CD14-positive monocyte (primary cell): ENCODE results near the gene RRAD. TPM values are rescaled to one million over a fixed set of nuclear protein-coding genes. Genes with fewer than 3 reads are reported as not detected.

Experiments used
- DNase-seq, 3 donors: peaks; one replicate each; pipeline ENCODE4 v3.0.0-alpha.2; 2011 to 2022
- H2AFZ ChIP-seq: 2 replicates; pipeline ENCODE4 v1.6.0; 2012; ENCODE audit warnings: mild to moderate bottlenecking, low read depth, low read length, inconsistent platforms; ENCODE audit not compliant: insufficient read depth, poor library complexity, severe bottlenecking
- H3K27ac ChIP-seq, 2 donors: 1 replicate in 1 of 2; 2 replicates in 1 of 2; pipeline ENCODE4 v1.5.1; 2012 to 2013; ENCODE audit warnings: low read length in 2 of 2, control low read depth in 1 of 2, inconsistent platforms in 1 of 2, low read depth in 1 of 2, mild to moderate bottlenecking in 1 of 2
- H3K27me3 ChIP-seq, 2 donors: one replicate each; pipeline versions ENCODE4 v1.6.0 to v1.6.1; 2011 to 2013; ENCODE audit warnings: low read length in 2 of 2; ENCODE audit not compliant: control insufficient read depth in 2 of 2, insufficient read depth in 2 of 2
- H3K36me3 ChIP-seq, 2 donors: replicated peaks in 1 of 2; 1 replicate in 1 of 2; 2 replicates in 1 of 2; pipeline versions ENCODE4 v1.5.1 to v1.6.1; 2012 to 2013; ENCODE audit warnings: low read length in 2 of 2, control low read depth in 1 of 2, inconsistent platforms in 1 of 2, mild to moderate bottlenecking in 1 of 2; ENCODE audit not compliant: insufficient read depth in 2 of 2, control insufficient read depth in 1 of 2
- H3K4me1 ChIP-seq, 2 donors: 1 replicate in 1 of 2; 2 replicates in 1 of 2; pipeline versions ENCODE4 v1.5.1 to v1.6.1; 2012 to 2013; ENCODE audit warnings: low read length in 2 of 2, control low read depth in 1 of 2, inconsistent platforms in 1 of 2, mild to moderate bottlenecking in 1 of 2, moderate library complexity in 1 of 2; ENCODE audit not compliant: insufficient read depth in 2 of 2, control insufficient read depth in 1 of 2
- H3K4me2 ChIP-seq: replicated peaks from 2 replicates; pipeline ENCODE3; 2012; ENCODE audit warnings: low read length, moderate library complexity, mild to moderate bottlenecking; ENCODE audit not compliant: poor library complexity, severe bottlenecking; ENCODE audit errors: extremely low read depth
- H3K4me3 ChIP-seq, 3 experiments: fragments of 200-600 bp in 1 of 3; sonication (generic) in 1 of 3; replicated peaks in 1 of 3; 1 replicate in 2 of 3; 2 replicates in 1 of 3; pipeline ENCODE4 v1.5.1; 2011 to 2013; ENCODE audit warnings: low read length in 3 of 3, mild to moderate bottlenecking in 3 of 3, control low read depth in 2 of 3, low read depth in 2 of 3, inconsistent platforms in 1 of 3, moderate library complexity in 1 of 3
- H3K79me2 ChIP-seq: 2 replicates; pipeline ENCODE4 v1.6.0; 2012; ENCODE audit warnings: mild to moderate bottlenecking, control low read depth, inconsistent platforms, low read length, moderate library complexity; ENCODE audit not compliant: insufficient read depth
- H3K9ac ChIP-seq: 2 replicates; pipeline ENCODE4 v1.6.0; 2017; ENCODE audit warnings: low read length, mild to moderate bottlenecking; ENCODE audit not compliant: insufficient read depth, poor library complexity, severe bottlenecking
- H3K9me3 ChIP-seq, 2 donors: replicated peaks in 1 of 2; 1 replicate in 1 of 2; 2 replicates in 1 of 2; pipeline versions ENCODE4 v1.5.1 to v1.6.1; 2012 to 2013; ENCODE audit warnings: low read length in 2 of 2, control low read depth in 1 of 2; ENCODE audit not compliant: control insufficient read depth in 1 of 2, insufficient read depth in 1 of 2
- H4K20me1 ChIP-seq: 2 replicates; pipeline ENCODE4 v1.6.0; 2012; ENCODE audit warnings: mild to moderate bottlenecking, low read length, control low read depth, moderate library complexity; ENCODE audit not compliant: insufficient read depth
- H3K27ac Mint-ChIP-seq, 7 donors: one replicate each; pipeline ENCODE4 v1.8.0; 2020; ENCODE audit warnings: mild to moderate bottlenecking in 7 of 7, mixed read lengths in 7 of 7, moderate library complexity in 6 of 7, inconsistent platforms in 2 of 7
- H3K27me3 Mint-ChIP-seq, 3 donors: one replicate each; pipeline ENCODE4 v1.8.0; 2021 to 2022; ENCODE audit warnings: low read depth in 3 of 3, mild to moderate bottlenecking in 3 of 3, mixed read lengths in 3 of 3, moderate library complexity in 3 of 3, inconsistent platforms in 1 of 3
- H3K36me3 Mint-ChIP-seq, 2 donors: one replicate each; pipeline ENCODE4 v1.8.0; 2020; ENCODE audit warnings: mixed read lengths in 2 of 2, inconsistent platforms in 1 of 2, mild to moderate bottlenecking in 1 of 2
- H3K4me1 Mint-ChIP-seq: one replicate; pipeline ENCODE4 v1.8.0; 2020; ENCODE audit warnings: mild to moderate bottlenecking, mixed read lengths
- H3K4me3 Mint-ChIP-seq, 2 donors: one replicate each; pipeline ENCODE4 v1.8.0; 2020; ENCODE audit warnings: mild to moderate bottlenecking in 2 of 2, mixed read lengths in 2 of 2, moderate library complexity in 1 of 2
- H3K9me3 Mint-ChIP-seq, 7 donors: one replicate each; pipeline ENCODE4 v1.8.0; 2020 to 2022; ENCODE audit warnings: mixed read lengths in 7 of 7, mild to moderate bottlenecking in 6 of 7, moderate library complexity in 6 of 7, inconsistent platforms in 2 of 7
- WGBS: methylation state at CpG from one replicate; pipeline ENCODE4 v1.1.5; 2013; ENCODE audit warnings: missing lambda C conversion rate; ENCODE audit not compliant: insufficient coverage; 5-methylcytosine and 5-hydroxymethylcytosine counted together
- intact Hi-C, 2 donors: fragments of 100-400 bp; cut with micrococcal nuclease; formaldehyde crosslinking; loops; one replicate each; pipeline versions ENCODE4 v1.15.0 to v1.15.1; 2023
- polyA plus RNA-seq, 3 donors: library from polyadenylated mRNA; depleted of rRNA in 1 of 3; unstranded in 2 of 3; stranded (reverse) in 1 of 3; fragments of 300-500 nt in 2 of 3; fragments of >200 nt in 1 of 3; fragmentation: Illumina TruSeq in 2 of 3; gene quantifications; 1 replicate in 2 of 3; 2 replicates in 1 of 3; pipeline ENCODE4 v1.2.3, GENCODE V29; 2012 to 2021
- TF ChIP-seq, protein P1 (sequence below): fragments of 200-600 bp; IDR thresholded peaks from one replicate; pipeline ENCODE4 v1.8.0; 2022; ENCODE audit warnings: antibody characterized with exemption, mild to moderate bottlenecking

Gene RRAD
- polyA plus RNA-seq, 3 donors, result 0.42 to 1.9 (median 0.55) TPM

DNA sequence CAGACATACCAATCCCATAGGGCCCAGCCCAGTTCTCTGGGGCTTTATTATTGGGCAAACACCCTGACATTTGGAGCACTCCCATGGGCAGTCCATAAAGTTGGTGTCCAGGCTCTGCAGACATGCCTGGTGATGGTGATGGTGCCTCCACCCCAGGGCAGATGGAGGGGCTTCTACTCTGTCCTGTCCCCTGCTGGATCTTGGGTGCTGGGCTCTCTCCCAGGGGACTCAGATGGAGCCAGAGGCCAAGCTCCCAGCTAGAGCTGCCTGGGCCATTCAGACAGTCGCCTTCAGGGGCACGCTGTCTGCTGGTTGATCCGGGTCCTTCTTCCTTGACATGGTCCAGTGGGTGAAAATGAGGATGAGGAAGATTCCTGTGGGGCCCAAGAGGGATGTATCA is 17.2 kb downstream of the RRAD start:
- no peak overlapping the region for H3K27ac ChIP-seq
- H4K20me1 ChIP-seq, result no peaks in the 10 kb centered on the region
- H3K4me1 ChIP-seq, result no peaks in the 10 kb centered on the region
- no peak overlapping the region for H3K4me2 ChIP-seq
- no peaks in the 10 kb centered on the region for H3K36me3 ChIP-seq
- Mint-ChIP-seq H3K9me3 (no peaks in the 10 kb centered on the region), H3K27ac (no peak overlapping the region), H3K27me3 (peaks cover 3 to 12% (median 12%) of the 10 kb centered on the region in 3 donors), H3K36me3 (no peaks in the 10 kb centered on the region), H3K4me1 (no peaks in the 10 kb centered on the region), H3K4me3 (peak overlapping the region in 1 of 2 donors; percentile 15)
- no peak overlapping the region for H2AFZ ChIP-seq
- no peaks in the 10 kb centered on the region for H3K9me3 ChIP-seq
- WGBS, result 97% methylated on average over 3 of the region's 3 CpGs
- no peaks in the 10 kb centered on the region for H3K27me3 ChIP-seq
- H3K4me3 ChIP-seq, result no peak overlapping the region
- no peak for DNase-seq
- intact Hi-C loops, result no loop called here
- no peaks in the 10 kb centered on the region for H3K79me2 ChIP-seq
- no peak overlapping the region for H3K9ac ChIP-seq
- TF ChIP-seq, protein P1, sequence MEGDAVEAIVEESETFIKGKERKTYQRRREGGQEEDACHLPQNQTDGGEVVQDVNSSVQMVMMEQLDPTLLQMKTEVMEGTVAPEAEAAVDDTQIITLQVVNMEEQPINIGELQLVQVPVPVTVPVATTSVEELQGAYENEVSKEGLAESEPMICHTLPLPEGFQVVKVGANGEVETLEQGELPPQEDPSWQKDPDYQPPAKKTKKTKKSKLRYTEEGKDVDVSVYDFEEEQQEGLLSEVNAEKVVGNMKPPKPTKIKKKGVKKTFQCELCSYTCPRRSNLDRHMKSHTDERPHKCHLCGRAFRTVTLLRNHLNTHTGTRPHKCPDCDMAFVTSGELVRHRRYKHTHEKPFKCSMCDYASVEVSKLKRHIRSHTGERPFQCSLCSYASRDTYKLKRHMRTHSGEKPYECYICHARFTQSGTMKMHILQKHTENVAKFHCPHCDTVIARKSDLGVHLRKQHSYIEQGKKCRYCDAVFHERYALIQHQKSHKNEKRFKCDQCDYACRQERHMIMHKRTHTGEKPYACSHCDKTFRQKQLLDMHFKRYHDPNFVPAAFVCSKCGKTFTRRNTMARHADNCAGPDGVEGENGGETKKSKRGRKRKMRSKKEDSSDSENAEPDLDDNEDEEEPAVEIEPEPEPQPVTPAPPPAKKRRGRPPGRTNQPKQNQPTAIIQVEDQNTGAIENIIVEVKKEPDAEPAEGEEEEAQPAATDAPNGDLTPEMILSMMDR, result no peak

DNA sequence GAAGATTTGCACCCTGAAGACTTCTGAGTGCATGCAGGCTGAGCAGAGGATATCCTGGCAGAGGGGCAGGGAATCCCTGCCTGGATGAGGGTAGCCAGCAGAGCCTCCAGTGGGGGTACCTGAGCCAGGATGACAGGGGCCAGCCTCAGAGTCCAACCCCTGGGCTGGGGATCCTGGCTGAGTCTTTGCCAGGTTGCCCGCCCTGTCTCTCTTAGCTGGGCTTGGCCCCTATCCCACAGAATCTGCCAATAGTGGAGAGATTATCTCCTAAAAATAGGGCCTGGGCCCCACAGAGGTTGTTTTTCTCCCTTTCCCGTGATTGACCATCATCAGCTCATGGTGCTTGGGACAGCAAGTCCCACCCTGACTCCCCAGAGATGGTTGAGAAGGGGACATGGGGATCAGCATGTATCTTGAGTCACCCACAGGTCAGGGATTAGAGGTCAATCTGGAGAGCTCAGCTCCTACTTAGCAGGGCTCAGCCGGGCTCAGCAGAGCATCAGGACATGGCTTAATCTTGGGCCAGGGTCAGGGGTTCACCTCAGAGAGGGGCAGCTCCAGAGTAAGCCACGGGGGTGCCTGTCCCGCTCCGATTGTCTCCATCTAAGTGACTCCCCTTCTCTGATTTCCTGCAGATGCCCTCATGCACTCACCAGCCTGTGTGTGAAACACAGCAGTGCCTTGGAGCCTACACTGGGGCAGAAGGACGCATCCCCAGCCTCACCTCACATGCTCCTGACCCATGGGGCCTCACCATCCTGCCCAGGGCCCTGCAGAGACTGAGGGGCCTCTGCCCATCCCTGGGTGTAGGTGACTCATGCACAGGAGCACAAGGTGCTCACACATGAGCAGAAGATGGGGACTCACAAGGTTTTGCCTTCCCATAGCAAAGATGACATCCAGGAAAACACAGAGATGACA is 18.2 kb downstream of the RRAD start:
- Histone ChIP-seq H3K79me2 (no peaks in the 10 kb centered on the region), H3K4me3 (no peak overlapping the region), H3K27ac (no peak overlapping the region), H2AFZ (no peak overlapping the region), H3K4me2 (no peak overlapping the region), H4K20me1 (no peaks in the 10 kb centered on the region), H3K36me3 (no peaks in the 10 kb centered on the region), H3K4me1 (no peaks in the 10 kb centered on the region), H3K27me3 (no peaks in the 10 kb centered on the region), H3K9ac (no peak overlapping the region), H3K9me3 (no peaks in the 10 kb centered on the region)
- Mint-ChIP-seq H3K36me3 (no peaks in the 10 kb centered on the region), H3K27me3 (peaks cover 3 to 12% (median 12%) of the 10 kb centered on the region in 3 donors), H3K4me3 (no peak overlapping the region), H3K27ac (no peak overlapping the region), H3K9me3 (no peaks in the 10 kb centered on the region), H3K4me1 (no peaks in the 10 kb centered on the region)
- TF ChIP-seq, protein P1, result no peak
- 88% methylated on average over 4 of the region's 7 CpGs for WGBS
- DNase-seq, result no peak
- intact Hi-C loops, result no loop called here
